ENCODE results near the gene OR51A2. TPM values are rescaled to one million over a fixed set of nuclear protein-coding genes. Genes with fewer than 3 reads are reported as not detected.

The OR51A2 gene
- total RNA-seq, 4 donors from 2014 or later = not detected

GRCh38 chr11:4957396-4957795 lies 1.9 kb upstream of the OR51A2 start:
- Histone ChIP-seq H3K9me3 (no peaks in the 10 kb centered on the region), H3K4me1 (no peaks in the 10 kb centered on the region), H3K27ac (no peak overlapping the region), H3K27me3 (no peaks in the 10 kb centered on the region), H3K4me3 (no peak overlapping the region), H3K36me3 (no peaks in the 10 kb centered on the region)
- 68 to 78% methylated on average over 4 of the region's 4 CpGs for WGBS, 2 donors
- no peak for DNase-seq (ENCODE audit: low spot score in 2 of 2)
- TF ChIP-seq POLR2A (IDR thresholded peaks at IDR 0.05) = no peak
- TF ChIP-seq EP300 (IDR thresholded peaks at IDR 0.05) = no peak
- TF ChIP-seq CTCF (IDR thresholded peaks at IDR 0.05) = no peak

GRCh38 chr11:4947505-4947904 lies 8.0 kb downstream of the OR51A2 start, which contains the start of gene OR51A4:
OR51A4 (minus strand) TSS chr11:4947605; CDS start chr11:4947100, 505 bp downstream.
- Histone ChIP-seq H3K27ac (no peak within 1 kb of the TSS), H3K27me3 (no peaks in the 10 kb centered on the region), H3K4me3 (no peak within 1 kb of the TSS), H3K36me3 (no peaks in the 10 kb centered on the region), H3K4me1 (no peaks in the 10 kb centered on the region), H3K9me3 (no peaks in the 10 kb centered on the region)
- no peak for DNase-seq (ENCODE audit: low spot score in 2 of 2)
- TF ChIP-seq CTCF (IDR thresholded peaks at IDR 0.05) (no peak), EP300 (IDR thresholded peaks at IDR 0.05) (no peak), POLR2A (IDR thresholded peaks at IDR 0.05) (no peak)

- Histone ChIP-seq H3K27me3 (no peaks in the 10 kb centered on the region), H3K9me3 (no peaks in the 10 kb centered on the region), H3K27ac (no peak overlapping the region), H3K36me3 (no peaks in the 10 kb centered on the region), H3K4me1 (no peaks in the 10 kb centered on the region), H3K4me3 (no peak overlapping the region)
- no peak for DNase-seq (ENCODE audit: low spot score in 2 of 2)
- TF ChIP-seq EP300 (IDR thresholded peaks at IDR 0.05) (no peak), CTCF (IDR thresholded peaks at IDR 0.05) (no peak), POLR2A (IDR thresholded peaks at IDR 0.05) (no peak)
- 77 to 81% methylated on average over 3 of the region's 3 CpGs for WGBS, 2 donors
Observed at GRCh38 chr11:4936745-4937144, 18.8 kb downstream of the OR51A2 start.

- no peak overlapping the region for H3K4me3 ChIP-seq
- H3K27me3 ChIP-seq = no peaks in the 10 kb centered on the region
- no peak overlapping the region for H3K27ac ChIP-seq
- no peak for TF ChIP-seq POLR2A (IDR thresholded peaks at IDR 0.05)
- no peak for TF ChIP-seq CTCF (IDR thresholded peaks at IDR 0.05)
- no peak for TF ChIP-seq EP300 (IDR thresholded peaks at IDR 0.05)
- no peak for DNase-seq (ENCODE audit: low spot score in 2 of 2)
- H3K36me3 ChIP-seq = no peaks in the 10 kb centered on the region
- H3K9me3 ChIP-seq = no peaks in the 10 kb centered on the region
- no peaks in the 10 kb centered on the region for H3K4me1 ChIP-seq
- 65 to 89% methylated on average over 4 of the region's 4 CpGs for WGBS, 2 donors
Observed at GRCh38 chr11:4932751-4933150, 22.8 kb downstream of the OR51A2 start.

- Histone ChIP-seq H3K36me3 (no peaks in the 10 kb centered on the region), H3K27me3 (no peaks in the 10 kb centered on the region), H3K9me3 (no peaks in the 10 kb centered on the region), H3K4me1 (no peaks in the 10 kb centered on the region), H3K27ac (no peak overlapping the region), H3K4me3 (no peak overlapping the region)
- DNase-seq (ENCODE audit: low spot score in 2 of 2) = no peak
- TF ChIP-seq EP300 (IDR thresholded peaks at IDR 0.05) (no peak), POLR2A (IDR thresholded peaks at IDR 0.05) (no peak), CTCF (IDR thresholded peaks at IDR 0.05) (no peak)
Observed at GRCh38 chr11:4926608-4927007, 28.9 kb downstream of the OR51A2 start.

All from tibial nerve (tissue), 4 donors.